Activated B cell treated with CpG ODN at 0.5 μM for 24 hours (primary cell): ENCODE results near the gene PYGB. TPM values are rescaled to one million over a fixed set of nuclear protein-coding genes. Genes with fewer than 3 reads are reported as not detected.

Source experiments
- ATAC-seq: fragments of 200-7000 bp; cut with Tn5 transposase; one replicate; pipeline ENCODE4 v1.10.0; 2021; ENCODE audit warnings: low read depth, mild to moderate bottlenecking, moderate library complexity
- CTCF ChIA-PET: fragments of 350-600 bp; sonication (Branson Sonifier 250); formaldehyde crosslinking; loops from one replicate; lab custom pipeline; 2021; ENCODE audit warnings: antibody characterized with exemption; lab: Charles Lee
- POLR2A ChIA-PET: fragments of 350-600 bp; sonication (Branson Sonifier 250); formaldehyde crosslinking; loops from one replicate; lab custom pipeline; 2021; ENCODE audit warnings: antibody characterized with exemption; lab: Charles Lee
- DNase-seq: peaks from one replicate; pipeline ENCODE4 v3.0.0; 2022
- H3K27ac Mint-ChIP-seq: one replicate; pipeline ENCODE4 v1.8.0; 2020; ENCODE audit warnings: mixed read lengths
- H3K27me3 Mint-ChIP-seq: one replicate; pipeline ENCODE4 v1.8.0; 2021; ENCODE audit warnings: mixed read lengths
- H3K36me3 Mint-ChIP-seq: one replicate; pipeline ENCODE4 v1.8.0; 2021; ENCODE audit warnings: low read depth, mixed read lengths
- H3K4me1 Mint-ChIP-seq: one replicate; pipeline ENCODE4 v1.8.0; 2021; ENCODE audit warnings: mixed read lengths
- H3K4me3 Mint-ChIP-seq: one replicate; pipeline ENCODE4 v1.8.0; 2020; ENCODE audit warnings: mild to moderate bottlenecking, mixed read lengths
- H3K9me3 Mint-ChIP-seq: one replicate; pipeline ENCODE4 v1.8.0; 2020; ENCODE audit warnings: mixed read lengths
- intact Hi-C: fragments of 100-400 bp; cut with micrococcal nuclease; formaldehyde crosslinking; loops from one replicate; pipeline ENCODE4 v1.15.1; 2024
- total RNA-seq: library from RNA; stranded (reverse); gene quantifications from 2 replicates; pipeline ENCODE4 v1.2.3, GENCODE V29; 2022
- TF ChIP-seq, protein P1 (sequence below): fragments of 200-600 bp; IDR thresholded peaks from one replicate; pipeline ENCODE4 v1.8.0; 2022; ENCODE audit warnings: antibody characterized with exemption, mild to moderate bottlenecking

The PYGB gene
- 21.5 and 23.5 TPM in 2 replicates for total RNA-seq

DNA sequence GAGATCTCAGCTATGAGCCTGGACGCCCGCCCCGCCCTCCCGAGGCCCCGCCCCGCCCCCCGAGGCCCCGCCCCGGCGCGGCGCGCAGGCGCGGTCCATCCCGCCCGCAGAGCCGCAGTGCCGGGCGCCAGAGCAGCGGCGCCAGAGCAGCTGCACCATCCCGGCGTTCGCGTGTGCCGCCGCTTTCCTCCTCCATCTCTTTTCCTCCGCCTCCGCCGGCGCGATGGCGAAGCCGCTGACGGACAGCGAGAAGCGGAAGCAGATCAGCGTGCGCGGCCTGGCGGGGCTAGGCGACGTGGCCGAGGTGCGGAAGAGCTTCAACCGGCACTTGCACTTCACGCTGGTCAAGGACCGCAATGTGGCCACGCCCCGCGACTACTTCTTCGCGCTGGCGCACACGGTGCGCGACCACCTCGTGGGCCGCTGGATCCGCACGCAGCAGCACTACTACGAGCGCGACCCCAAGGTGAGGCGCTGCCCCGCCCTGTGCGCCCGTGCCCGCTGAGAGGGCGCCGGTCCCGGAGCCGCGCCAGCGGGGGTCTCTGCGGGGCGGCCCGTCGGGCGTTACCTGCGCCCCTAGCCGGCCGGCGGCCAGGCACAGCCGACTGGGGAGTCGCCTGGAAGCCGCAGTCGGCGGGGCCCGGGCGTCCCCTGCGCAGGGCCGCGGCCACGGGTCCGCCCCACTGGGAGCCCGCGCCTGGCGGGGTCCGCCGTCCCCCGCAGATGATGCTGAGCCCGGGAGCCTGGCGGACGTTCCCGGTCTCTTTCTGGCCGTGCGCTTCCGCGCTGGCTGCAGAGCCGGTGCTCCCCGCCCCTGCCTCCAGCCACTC, at the start of gene PYGB:
Gene PYGB (plus strand): TSS at position 130 of the 830 bp plus-strand sequence. CDS start 94 bp downstream, at position 224.
- Mint-ChIP-seq H3K9me3 (no peaks in the 10 kb centered on the region), H3K27ac (peak within 1 kb of the TSS; percentile 86), H3K4me3 (peak within 1 kb of the TSS; percentile 94), H3K36me3 (peaks cover 3% of the 10 kb centered on the region), H3K4me1 (peaks cover 25% of the 10 kb centered on the region), H3K27me3 (peaks cover 10% of the 10 kb centered on the region)
- CTCF ChIA-PET: interaction anchor here (0.9 to 2.2 kb wide), 3 partner anchors 44 to 151 kb away, joined by 3 to 9 read pairs (median 7); partner anchors contain the start of gene ENTPD6
- TF ChIP-seq, protein P1, sequence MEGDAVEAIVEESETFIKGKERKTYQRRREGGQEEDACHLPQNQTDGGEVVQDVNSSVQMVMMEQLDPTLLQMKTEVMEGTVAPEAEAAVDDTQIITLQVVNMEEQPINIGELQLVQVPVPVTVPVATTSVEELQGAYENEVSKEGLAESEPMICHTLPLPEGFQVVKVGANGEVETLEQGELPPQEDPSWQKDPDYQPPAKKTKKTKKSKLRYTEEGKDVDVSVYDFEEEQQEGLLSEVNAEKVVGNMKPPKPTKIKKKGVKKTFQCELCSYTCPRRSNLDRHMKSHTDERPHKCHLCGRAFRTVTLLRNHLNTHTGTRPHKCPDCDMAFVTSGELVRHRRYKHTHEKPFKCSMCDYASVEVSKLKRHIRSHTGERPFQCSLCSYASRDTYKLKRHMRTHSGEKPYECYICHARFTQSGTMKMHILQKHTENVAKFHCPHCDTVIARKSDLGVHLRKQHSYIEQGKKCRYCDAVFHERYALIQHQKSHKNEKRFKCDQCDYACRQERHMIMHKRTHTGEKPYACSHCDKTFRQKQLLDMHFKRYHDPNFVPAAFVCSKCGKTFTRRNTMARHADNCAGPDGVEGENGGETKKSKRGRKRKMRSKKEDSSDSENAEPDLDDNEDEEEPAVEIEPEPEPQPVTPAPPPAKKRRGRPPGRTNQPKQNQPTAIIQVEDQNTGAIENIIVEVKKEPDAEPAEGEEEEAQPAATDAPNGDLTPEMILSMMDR: no peak
- intact Hi-C loops: loop anchor here (1.0 to 5.0 kb wide), 10 partner anchors 17 to 1896 kb away; partner anchors contain the start of genes ABHD12, ACSS1, APMAP and ENTPD6
- DNase-seq (peak; percentile 77), ATAC-seq (peak; percentile 87)
- POLR2A ChIA-PET: interaction anchor here (0.6 to 3.7 kb wide), 10 partner anchors 27 to 1898 kb away, joined by 3 to 19 read pairs (median 6); partner anchors contain the start of genes ABHD12, ACSS1 and ENTPD6

DNA sequence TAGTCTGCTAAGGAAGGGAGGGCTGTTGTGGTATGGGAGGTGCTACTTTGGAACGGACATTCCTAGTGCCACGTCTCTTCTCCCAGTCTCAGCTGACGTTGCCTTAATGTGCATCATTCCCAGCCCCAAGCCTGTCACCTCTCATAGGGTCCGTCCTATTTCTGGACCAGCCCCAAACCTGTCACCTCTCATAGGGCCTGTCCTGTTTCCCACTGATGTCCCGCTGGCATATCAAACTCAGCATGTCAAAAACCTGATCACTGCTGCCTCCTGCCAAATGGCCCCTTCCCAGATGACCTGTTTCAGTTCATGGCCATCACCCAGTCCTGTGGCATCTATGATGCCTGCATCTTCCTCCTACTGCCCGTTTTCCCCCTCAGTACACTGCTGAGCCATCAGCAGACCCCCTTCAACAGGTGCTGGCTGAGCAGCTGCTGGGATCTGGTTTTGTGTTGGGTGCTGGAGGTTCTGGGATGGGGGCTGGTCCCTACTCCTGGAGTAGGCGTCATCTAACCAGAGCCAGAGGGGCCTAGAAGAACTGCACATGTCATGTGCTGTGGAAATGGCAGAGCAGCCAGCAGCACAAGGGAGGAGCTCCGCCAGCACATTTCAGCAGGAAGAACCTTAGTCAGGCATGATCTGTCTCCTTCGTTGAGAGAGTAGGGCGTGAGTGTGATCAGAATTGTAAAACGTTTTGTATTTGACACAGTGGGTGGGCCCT, 49.1 kb upstream of the PYGB start:
- intact Hi-C loops: loop anchor here (5.0 kb wide), 1 partner anchor 423 kb away; the partner anchor contains the start of gene NANP
- ATAC-seq: no peak
- no peaks in the 10 kb centered on the region for H3K9me3 Mint-ChIP-seq
- no peak for DNase-seq
- no peaks in the 10 kb centered on the region for H3K36me3 Mint-ChIP-seq
- no peaks in the 10 kb centered on the region for H3K27me3 Mint-ChIP-seq
- peaks cover 29% of the 10 kb centered on the region for H3K4me1 Mint-ChIP-seq
- H3K4me3 Mint-ChIP-seq: no peak overlapping the region
- ChIA-PET CTCF (no interaction called here), POLR2A (no interaction called here)
- TF ChIP-seq, protein P1: no peak
- H3K27ac Mint-ChIP-seq: peak overlapping the region; percentile 8

DNA sequence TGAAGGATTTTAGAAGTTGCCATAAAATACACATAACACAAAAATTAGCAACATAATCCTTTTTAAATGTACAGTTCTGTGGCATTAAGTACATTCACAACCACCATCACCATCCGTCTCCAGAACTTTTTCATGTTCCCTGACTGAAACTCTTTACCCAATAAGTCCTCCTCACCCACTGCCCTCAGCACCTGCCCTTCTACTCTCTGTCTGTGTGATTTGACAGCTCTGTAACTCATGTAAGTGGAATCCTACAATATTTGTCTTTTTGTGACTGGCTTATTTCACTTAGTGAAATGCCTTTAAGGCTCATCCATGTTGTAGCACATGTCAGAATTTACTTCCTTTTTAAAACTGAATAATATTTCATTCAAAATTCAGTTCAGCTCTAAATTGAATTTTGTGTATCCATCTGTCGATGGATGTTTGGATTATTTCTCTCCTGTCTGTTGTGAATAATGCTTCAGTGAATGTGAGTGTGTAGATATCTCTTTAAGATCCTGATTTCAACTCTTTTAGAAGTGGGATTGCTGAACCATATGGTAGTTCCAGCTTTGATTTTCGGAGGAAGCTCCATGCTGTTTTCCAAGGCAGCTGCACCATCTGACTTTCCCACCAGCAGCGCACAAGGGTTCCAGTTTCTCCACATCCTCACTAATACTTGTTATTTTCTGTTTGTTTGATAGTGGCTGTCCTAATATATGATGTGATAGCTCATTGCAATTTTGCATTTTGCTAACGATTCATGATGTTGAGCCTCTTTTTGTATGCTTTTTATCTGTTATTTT, 48.2 kb upstream of the PYGB start:
- ATAC-seq: no peak
- no peaks in the 10 kb centered on the region for H3K27me3 Mint-ChIP-seq
- intact Hi-C loops: loop anchor here (5.0 kb wide), 1 partner anchor 423 kb away; the partner anchor contains the start of gene NANP
- DNase-seq: no peak
- ChIA-PET POLR2A (no interaction called here), CTCF (no interaction called here)
- no peaks in the 10 kb centered on the region for H3K36me3 Mint-ChIP-seq
- H3K4me3 Mint-ChIP-seq: no peak overlapping the region
- no peaks in the 10 kb centered on the region for H3K9me3 Mint-ChIP-seq
- no peak overlapping the region for H3K27ac Mint-ChIP-seq
- peaks cover 36% of the 10 kb centered on the region for H3K4me1 Mint-ChIP-seq
- TF ChIP-seq, protein P1: no peak

DNA sequence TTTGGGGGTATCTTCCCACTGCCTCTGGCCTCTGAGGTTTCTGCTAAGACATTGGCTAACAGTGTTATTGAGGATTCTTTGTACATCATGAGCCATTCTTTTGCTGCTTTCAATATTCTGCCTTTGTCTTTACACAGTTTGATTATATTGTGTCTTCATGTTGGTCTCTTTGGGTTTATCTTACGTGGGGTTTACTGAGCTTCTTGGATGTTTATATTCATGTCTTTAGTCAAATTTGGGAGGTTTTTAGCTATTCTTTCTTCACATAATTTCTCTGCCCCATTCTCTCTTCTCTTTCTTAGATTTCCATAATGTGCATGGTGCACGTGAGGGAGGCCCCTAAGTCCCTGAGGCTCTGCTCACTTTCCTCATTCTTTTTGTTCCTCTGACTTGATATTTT, 44.8 kb upstream of the PYGB start:
- H3K9me3 Mint-ChIP-seq: no peaks in the 10 kb centered on the region
- TF ChIP-seq, protein P1: no peak
- POLR2A ChIA-PET: interaction anchor here (0.6 to 1.8 kb wide), 3 partner anchors 8 to 162 kb away, joined by 3 to 9 read pairs (median 6); partner anchors contain the start of genes ENTPD6 and PYGB
- no peak for DNase-seq
- no peak overlapping the region for H3K27ac Mint-ChIP-seq
- H3K27me3 Mint-ChIP-seq: no peaks in the 10 kb centered on the region
- intact Hi-C loops: no loop called here
- ATAC-seq: no peak
- no peak overlapping the region for H3K4me3 Mint-ChIP-seq
- CTCF ChIA-PET: no interaction called here
- H3K4me1 Mint-ChIP-seq: peaks cover 20% of the 10 kb centered on the region
- H3K36me3 Mint-ChIP-seq: no peaks in the 10 kb centered on the region
